ENCODE data around the gene ZNF32. TPM values are rescaled to one million over a fixed set of nuclear protein-coding genes. Genes with fewer than 3 reads are reported as not detected.

The ZNF32 gene
- total RNA-seq, 1 experiment from 2014 or later: 23.9 TPM

- no peak for DNase-seq (ENCODE audit: low spot score)
- ChIA-PET POLR2A (no interaction called here), CTCF (interaction anchor here (0.9 to 1.2 kb wide), 2 partner anchors 9 to 11 kb away, joined by 3 to 4 read pairs; no protein-coding TSS in a partner anchor)
- no peaks in the 10 kb centered on the region; the same call in 1 of the 2 replicates for H3K36me3 Mint-ChIP-seq
- peaks cover 9% of the 10 kb centered on the region for H3K9me3 Mint-ChIP-seq
- TF ChIP-seq PRRX2 (CRISPR knock-in tag; IDR thresholded peaks at IDR 0.05): no peak
- TF ChIP-seq NR2C2 (CRISPR knock-in tag; IDR thresholded peaks at IDR 0.05): no peak
- no peak overlapping the region for H3K4me3 Mint-ChIP-seq
- no peaks in the 10 kb centered on the region for H3K27me3 Mint-ChIP-seq (ENCODE audit: low read depth)
- peaks cover 4% of the 10 kb centered on the region; the same call in 1 of the 2 replicates for H3K4me1 Mint-ChIP-seq
- no peak for ATAC-seq
- no peak overlapping the region for H3K27ac Mint-ChIP-seq
Measured at GRCh38 chr10:43679509-43679908, 30.8 kb upstream of the ZNF32 start.

GRCh38 chr10:43678654-43679053 lies 30.0 kb upstream of the ZNF32 start:
- Mint-ChIP-seq H3K27me3 (ENCODE audit: low read depth) (no peaks in the 10 kb centered on the region), H3K36me3 (no peaks in the 10 kb centered on the region; the same call in 1 of the 2 replicates), H3K4me3 (no peak overlapping the region), H3K9me3 (peaks cover 9% of the 10 kb centered on the region), H3K27ac (no peak overlapping the region), H3K4me1 (peaks cover 4% of the 10 kb centered on the region; the same call in 1 of the 2 replicates)
- DNase-seq (ENCODE audit: low spot score) (no peak), ATAC-seq (no peak)
- POLR2A ChIA-PET: no interaction called here
- TF ChIP-seq CTCF (IDR thresholded peaks at IDR 0.05): no peak
- CTCF ChIA-PET: no interaction called here

- no peak for ATAC-seq
- Mint-ChIP-seq H3K4me3 (no peak overlapping the region), H3K36me3 (no peaks in the 10 kb centered on the region; the same call in 1 of the 2 replicates), H3K27ac (no peak overlapping the region), H3K4me1 (peaks cover 4% of the 10 kb centered on the region; the same call in 1 of the 2 replicates), H3K9me3 (peaks cover 9% of the 10 kb centered on the region), H3K27me3 (ENCODE audit: low read depth) (no peaks in the 10 kb centered on the region)
- DNase-seq (ENCODE audit: low spot score): no peak
- CTCF ChIA-PET: interaction anchor here (1.0 kb wide), 1 partner anchor 13 kb away, joined by 6 read pairs; no protein-coding TSS in a partner anchor
- POLR2A ChIA-PET: no interaction called here
- TF ChIP-seq ZBTB21 (CRISPR knock-in tag; IDR thresholded peaks at IDR 0.05; ENCODE audit: borderline replicate concordance): no peak
- TF ChIP-seq ESRRA (CRISPR knock-in tag; IDR thresholded peaks at IDR 0.05; ENCODE audit: borderline replicate concordance): no peak
- no peak for TF ChIP-seq ZNF317 (CRISPR knock-in tag; IDR thresholded peaks at IDR 0.05; ENCODE audit: borderline replicate concordance, low read depth)
- TF ChIP-seq KAT7 (CRISPR knock-in tag; IDR thresholded peaks at IDR 0.05; ENCODE audit: borderline replicate concordance): no peak
- no peak for TF ChIP-seq TEAD1 (CRISPR knock-in tag; IDR thresholded peaks at IDR 0.05)
- no peak for TF ChIP-seq MYBL2 (CRISPR knock-in tag; IDR thresholded peaks at IDR 0.05)
- no peak for TF ChIP-seq ZNF425 (CRISPR knock-in tag; conservative IDR thresholded peaks at IDR 0.05)
- no peak for TF ChIP-seq E2F4 (CRISPR knock-in tag; IDR thresholded peaks at IDR 0.05; ENCODE audit: borderline replicate concordance, low read depth)
- no peak for TF ChIP-seq MLX (CRISPR knock-in tag; IDR thresholded peaks at IDR 0.05)
- no peak for TF ChIP-seq CTCF (IDR thresholded peaks at IDR 0.05)
- TF ChIP-seq SOX15 (CRISPR knock-in tag; IDR thresholded peaks at IDR 0.05): no peak
- TF ChIP-seq ZBTB43 (CRISPR knock-in tag; IDR thresholded peaks at IDR 0.05): no peak
- TF ChIP-seq CBFB (CRISPR knock-in tag; IDR thresholded peaks at IDR 0.05; ENCODE audit: low read depth): no peak
- no peak for TF ChIP-seq RELA (CRISPR knock-in tag; IDR thresholded peaks at IDR 0.05; ENCODE audit: borderline replicate concordance)
- TF ChIP-seq ARID4B (CRISPR knock-in tag; IDR thresholded peaks at IDR 0.05; ENCODE audit: borderline replicate concordance): no peak
Measured at GRCh38 chr10:43676901-43677300, 28.2 kb upstream of the ZNF32 start.

Data from WTC11 (cell line).